Thoracic aorta (tissue), 2 donors: ENCODE data around the gene SNAPC2. TPM values are rescaled to one million over a fixed set of nuclear protein-coding genes. Genes with fewer than 3 reads are reported as not detected.
"Not testable (repeated sequence)": the region's sequence is repeated elsewhere in the genome, so short reads cannot be mapped to it uniquely, and the experiment has no call there.

Experiments used
- ATAC-seq: fragments of 150-250 bp; one replicate; pipeline ENCODE4 v1.8.0; 2017; ENCODE audit warnings: low read depth; ENCODE audit not compliant: insufficient number of reproducible peaks, low FRiP score
- DNase-seq: peaks from one replicate; pipeline ENCODE4 v3.0.0-alpha.2; 2020; ENCODE audit warnings: low spot score
- H3K27ac ChIP-seq, 2 donors: fragments of 200-600 bp; sonication (generic); 1 replicate in 1 of 2; 2 replicates in 1 of 2; pipeline ENCODE4 v1.5.1; 2016; ENCODE audit warnings: mild to moderate bottlenecking in 2 of 2, moderate library complexity in 2 of 2
- H3K27me3 ChIP-seq: fragments of 200-600 bp; sonication (generic); replicated peaks from 2 replicates; pipeline ENCODE4 v1.6.0; 2016; ENCODE audit warnings: mild to moderate bottlenecking; ENCODE audit not compliant: insufficient read depth
- H3K36me3 ChIP-seq: fragments of 200-600 bp; sonication (generic); one replicate; pipeline ENCODE4 v1.5.1; 2016
- H3K4me1 ChIP-seq, 2 donors: fragments of 200-600 bp; sonication (generic); 1 replicate in 1 of 2; 2 replicates in 1 of 2; pipeline versions ENCODE4 v1.5.1 to v1.6.0; 2016; ENCODE audit warnings: low read depth in 2 of 2, mild to moderate bottlenecking in 1 of 2; ENCODE audit not compliant: control insufficient read depth in 1 of 2
- H3K4me3 ChIP-seq: fragments of 200-600 bp; sonication (generic); 2 replicates; pipeline ENCODE4 v1.5.1; 2016; ENCODE audit warnings: mild to moderate bottlenecking
- H3K9me3 ChIP-seq: fragments of 200-600 bp; sonication (generic); 2 replicates; pipeline ENCODE4 v1.5.1; 2016
- total RNA-seq, 2 donors: library from RNA; depleted of rRNA; stranded (reverse); fragments of >200 nt; gene quantifications; one replicate each; pipeline versions ENCODE4 v1.1.0 to v1.2.3, GENCODE V29; 2016
- TF ChIP-seq, protein P1 (sequence below): fragments of 200-600 bp; sonication (generic); IDR thresholded peaks from one replicate; pipeline ENCODE4 v1.5.1; 2019; ENCODE audit warnings: antibody characterized with exemption

SNAPC2 gene
- total RNA-seq, 2 donors from 2014 or later: 13.3 to 26.1 TPM

DNA sequence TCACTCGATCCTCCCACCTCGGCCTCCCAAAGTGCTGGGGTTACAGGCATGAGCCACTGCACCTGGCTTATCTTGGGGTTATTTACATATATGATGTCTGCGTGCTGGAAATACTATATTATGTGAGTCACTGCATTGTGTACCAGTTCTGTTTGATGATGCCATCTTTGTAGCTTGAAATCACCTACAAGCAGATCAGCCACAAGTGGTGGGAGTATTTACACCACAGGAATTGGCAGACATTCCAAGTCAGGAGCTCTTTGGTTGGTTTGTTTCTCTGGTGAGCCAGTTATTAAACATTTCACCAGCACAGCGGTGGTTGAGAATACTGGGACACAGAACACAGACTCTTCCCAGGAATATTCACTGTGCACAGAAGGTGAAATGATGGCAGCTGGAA, 27.8 kb downstream of the SNAPC2 start:
- H3K27ac ChIP-seq: no peak overlapping the region
- H3K27me3 ChIP-seq: no peaks in the 10 kb centered on the region
- H3K9me3 ChIP-seq: no peaks in the 10 kb centered on the region
- ATAC-seq (no peak), DNase-seq (no peak)
- no peaks in the 10 kb centered on the region for H3K36me3 ChIP-seq
- H3K4me1 ChIP-seq: peaks cover 0 to 1% of the 10 kb centered on the region in 2 donors
- H3K4me3 ChIP-seq: no peak overlapping the region
- TF ChIP-seq, protein P1, sequence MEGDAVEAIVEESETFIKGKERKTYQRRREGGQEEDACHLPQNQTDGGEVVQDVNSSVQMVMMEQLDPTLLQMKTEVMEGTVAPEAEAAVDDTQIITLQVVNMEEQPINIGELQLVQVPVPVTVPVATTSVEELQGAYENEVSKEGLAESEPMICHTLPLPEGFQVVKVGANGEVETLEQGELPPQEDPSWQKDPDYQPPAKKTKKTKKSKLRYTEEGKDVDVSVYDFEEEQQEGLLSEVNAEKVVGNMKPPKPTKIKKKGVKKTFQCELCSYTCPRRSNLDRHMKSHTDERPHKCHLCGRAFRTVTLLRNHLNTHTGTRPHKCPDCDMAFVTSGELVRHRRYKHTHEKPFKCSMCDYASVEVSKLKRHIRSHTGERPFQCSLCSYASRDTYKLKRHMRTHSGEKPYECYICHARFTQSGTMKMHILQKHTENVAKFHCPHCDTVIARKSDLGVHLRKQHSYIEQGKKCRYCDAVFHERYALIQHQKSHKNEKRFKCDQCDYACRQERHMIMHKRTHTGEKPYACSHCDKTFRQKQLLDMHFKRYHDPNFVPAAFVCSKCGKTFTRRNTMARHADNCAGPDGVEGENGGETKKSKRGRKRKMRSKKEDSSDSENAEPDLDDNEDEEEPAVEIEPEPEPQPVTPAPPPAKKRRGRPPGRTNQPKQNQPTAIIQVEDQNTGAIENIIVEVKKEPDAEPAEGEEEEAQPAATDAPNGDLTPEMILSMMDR: no peak

DNA sequence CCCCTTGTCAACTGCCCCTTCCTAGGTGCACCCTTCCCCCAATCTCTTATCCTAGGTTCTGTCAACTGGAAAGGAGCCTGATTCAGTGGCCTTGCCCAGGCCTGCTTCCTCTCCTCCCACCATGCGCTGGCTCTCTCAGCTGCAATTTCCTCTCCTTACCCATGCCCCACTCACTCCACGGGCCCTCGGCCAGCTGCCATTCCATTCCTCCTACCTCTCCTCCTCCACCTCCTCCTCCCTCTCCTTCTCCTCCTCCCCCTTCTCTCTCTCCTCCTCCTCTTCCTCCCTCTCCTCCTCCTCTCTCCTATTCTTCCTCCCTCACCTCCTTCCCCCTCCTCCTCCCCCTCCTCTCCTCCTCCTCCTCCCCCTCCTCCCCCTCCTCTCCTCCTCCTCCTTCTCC, 32.9 kb downstream of the SNAPC2 start:
- H3K4me1 ChIP-seq: no peaks in the 10 kb centered on the region
- ATAC-seq (no peak), DNase-seq (no peak)
- TF ChIP-seq, protein P1: no peak
- H3K27ac ChIP-seq: no peak overlapping the region
- no peaks in the 10 kb centered on the region for H3K27me3 ChIP-seq
- no peaks in the 10 kb centered on the region for H3K36me3 ChIP-seq
- H3K4me3 ChIP-seq: no peak overlapping the region
- no peaks in the 10 kb centered on the region for H3K9me3 ChIP-seq

DNA sequence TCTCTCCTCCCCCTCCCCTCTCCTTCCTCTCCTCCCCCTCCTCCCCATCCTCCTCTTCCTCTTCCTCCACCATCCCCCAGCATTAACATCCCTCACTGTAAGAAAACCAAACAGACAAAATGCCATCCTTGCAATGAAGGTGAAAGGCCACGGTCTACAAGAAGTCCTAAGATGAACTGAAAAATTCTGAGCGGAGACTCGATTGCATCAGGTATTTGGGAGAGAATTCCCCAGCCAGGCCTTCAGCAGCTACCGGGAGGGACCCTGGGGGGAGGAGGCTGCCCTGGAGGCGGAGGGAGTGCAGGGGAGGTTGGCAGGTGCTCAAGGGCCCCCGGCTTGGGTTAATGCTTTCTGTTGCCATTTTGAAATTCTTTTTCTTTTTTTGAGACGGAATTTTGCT, 33.4 kb downstream of the SNAPC2 start:
- TF ChIP-seq, protein P1: no peak
- no peak for ATAC-seq
- no peaks in the 10 kb centered on the region for H3K9me3 ChIP-seq

GRCh38 chr19:7955696-7956095, 35.6 kb downstream of the SNAPC2 start:
- Histone ChIP-seq H3K36me3 (peaks cover 8% of the 10 kb centered on the region), H3K27me3 (no peaks in the 10 kb centered on the region), H3K27ac (no peak overlapping the region), H3K9me3 (no peaks in the 10 kb centered on the region), H3K4me1 (no peaks in the 10 kb centered on the region), H3K4me3 (no peak overlapping the region)
- DNase-seq (no peak), ATAC-seq (no peak)
- TF ChIP-seq, protein P1: no peak

More for the DNA sequence above, 33.4 kb downstream of the SNAPC2 start:
- H3K4me1 ChIP-seq: no peaks in the 10 kb centered on the region
- no peaks in the 10 kb centered on the region for H3K27me3 ChIP-seq
- H3K4me3 ChIP-seq: no peak overlapping the region
- H3K36me3 ChIP-seq: no peaks in the 10 kb centered on the region
- no peak for DNase-seq
- no peak overlapping the region for H3K27ac ChIP-seq

DNA sequence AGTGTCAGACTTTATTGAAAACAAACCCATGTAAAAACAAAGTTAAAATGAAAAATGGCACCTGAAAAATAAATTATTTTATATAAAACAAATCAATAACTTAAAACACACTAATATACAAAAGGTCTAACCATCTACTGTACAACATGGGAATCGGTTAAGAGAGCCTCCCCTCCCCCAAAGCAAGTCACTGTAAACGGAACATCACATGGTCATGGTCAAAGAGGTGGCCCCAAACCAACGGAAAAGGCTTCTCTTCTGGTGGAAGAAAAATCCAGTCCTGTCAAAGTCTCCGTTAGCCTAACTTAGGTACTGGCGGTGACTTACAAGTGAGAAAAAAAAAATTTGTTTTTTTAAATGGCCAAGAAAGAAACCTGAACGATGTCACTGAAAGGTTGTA, 39.1 kb downstream of the SNAPC2 start:
- Histone ChIP-seq H3K27me3 (no peaks in the 10 kb centered on the region), H3K4me1 (no peaks in the 10 kb centered on the region), H3K9me3 (no peaks in the 10 kb centered on the region), H3K4me3 (no peak overlapping the region), H3K27ac (no peak overlapping the region), H3K36me3 (peaks cover 29% of the 10 kb centered on the region)
- DNase-seq (no peak), ATAC-seq (no peak)
- TF ChIP-seq, protein P1: no peak

- H3K9me3 ChIP-seq, DNase-seq, H3K27ac ChIP-seq, H3K27me3 ChIP-seq, H3K4me3 ChIP-seq, ATAC-seq, H3K4me1 ChIP-seq: not testable (repeated sequence)
- H3K36me3 ChIP-seq: peaks cover 32% of the 10 kb centered on the region
Measured at GRCh38 chr19:7961082-7961481, 40.9 kb downstream of the SNAPC2 start.
